ENCODE results near the gene CELA3B.
"Not testable (repeated sequence)": the region's sequence is repeated elsewhere in the genome, so short reads cannot be mapped to it uniquely, and the experiment has no call there.

DNA sequence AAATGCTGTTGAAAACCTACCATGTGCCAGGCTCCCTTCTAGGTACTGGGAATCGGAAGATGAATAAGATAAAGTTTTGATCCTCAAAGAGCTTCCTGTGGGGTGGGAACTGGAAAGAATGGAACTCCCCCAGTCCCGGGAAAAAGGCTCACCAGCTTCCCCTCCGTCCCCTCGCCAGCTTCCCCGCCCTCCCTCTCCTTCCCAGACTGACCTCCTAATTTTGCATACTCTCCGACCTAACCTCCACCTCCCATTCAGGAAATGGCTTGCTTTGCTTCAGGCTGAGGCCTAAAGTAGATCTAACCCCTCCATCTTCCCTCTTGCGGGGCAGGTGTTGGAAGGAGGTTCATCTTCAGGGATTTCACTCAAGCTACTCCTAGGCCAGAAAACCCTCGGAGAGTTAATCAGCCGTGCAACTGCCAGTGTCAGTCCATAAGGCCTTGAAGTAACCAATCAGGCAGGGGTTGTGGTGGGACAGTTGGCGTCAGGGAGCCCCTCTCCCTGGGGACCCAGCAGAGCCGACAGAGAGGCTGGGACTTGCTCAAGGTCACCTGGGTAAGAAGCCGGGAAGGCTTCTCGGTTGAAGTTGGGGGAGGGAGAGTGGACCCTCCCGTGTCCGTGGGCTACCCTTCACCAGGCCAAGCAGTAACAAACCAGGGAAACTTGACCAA, 21.9 kb downstream of the CELA3B start:
- not testable (repeated sequence) for TF ChIP-seq POLR2A (IDR thresholded peaks at IDR 0.05; ENCODE audit: low read depth, low read length); TAF1 (IDR thresholded peaks at IDR 0.05; ENCODE audit: borderline replicate concordance, low read depth, low read length); POLR2AphosphoS5 (IDR thresholded peaks at IDR 0.05; ENCODE audit: low read depth, low read length)

Data from GM12892 (cell line).